Parathyroid adenoma (tissue), 2 donors: ENCODE data around the gene AJUBA.

Experiments used
- H2AFZ ChIP-seq: fragments of 300-600 bp; sonication (generic); one replicate; pipeline ENCODE4 v1.7.0; 2017; ENCODE audit warnings: antibody characterized with exemption, mild to moderate bottlenecking
- H3K27ac ChIP-seq: fragments of 300-600 bp; sonication (generic); one replicate; pipeline ENCODE4 v1.7.0; 2017
- H3K27me3 ChIP-seq: fragments of 300-600 bp; sonication (generic); one replicate; pipeline ENCODE4 v1.7.0; 2017; ENCODE audit warnings: low read length; ENCODE audit not compliant: control insufficient read depth, insufficient read depth
- H3K36me3 ChIP-seq: fragments of 300-600 bp; sonication (generic); one replicate; pipeline ENCODE4 v1.7.0; 2017; ENCODE audit warnings: low read length; ENCODE audit not compliant: control insufficient read depth, insufficient read depth
- H3K4me1 ChIP-seq: fragments of 300-600 bp; sonication (generic); one replicate; pipeline ENCODE4 v1.7.0; 2017; ENCODE audit warnings: control low read depth
- H3K4me2 ChIP-seq: fragments of 300-600 bp; sonication (generic); one replicate; pipeline ENCODE4 v1.7.0; 2017; ENCODE audit warnings: low read length
- H3K4me3 ChIP-seq: fragments of 300-600 bp; sonication (generic); one replicate; pipeline ENCODE4 v1.7.0; 2017; ENCODE audit warnings: low read depth, low read length
- H3K79me2 ChIP-seq: fragments of 300-600 bp; sonication (generic); one replicate; pipeline ENCODE4 v1.7.0; 2017; ENCODE audit warnings: control low read depth
- H3K9ac ChIP-seq: fragments of 300-600 bp; sonication (generic); one replicate; pipeline ENCODE4 v1.7.0; 2017; ENCODE audit warnings: mild to moderate bottlenecking
- H3K9me3 ChIP-seq: fragments of 300-600 bp; sonication (generic); one replicate; pipeline ENCODE4 v1.7.0; 2017; ENCODE audit warnings: low read length; ENCODE audit not compliant: control insufficient read depth
- TF ChIP-seq, protein P1 (sequence below): fragments of 300-600 bp; sonication (generic); IDR thresholded peaks from one replicate; pipeline ENCODE4 v1.7.0; 2017; ENCODE audit warnings: antibody characterized with exemption, mild to moderate bottlenecking
- donor health status: primary hyperparathyroidism.

Gene AJUBA

DNA sequence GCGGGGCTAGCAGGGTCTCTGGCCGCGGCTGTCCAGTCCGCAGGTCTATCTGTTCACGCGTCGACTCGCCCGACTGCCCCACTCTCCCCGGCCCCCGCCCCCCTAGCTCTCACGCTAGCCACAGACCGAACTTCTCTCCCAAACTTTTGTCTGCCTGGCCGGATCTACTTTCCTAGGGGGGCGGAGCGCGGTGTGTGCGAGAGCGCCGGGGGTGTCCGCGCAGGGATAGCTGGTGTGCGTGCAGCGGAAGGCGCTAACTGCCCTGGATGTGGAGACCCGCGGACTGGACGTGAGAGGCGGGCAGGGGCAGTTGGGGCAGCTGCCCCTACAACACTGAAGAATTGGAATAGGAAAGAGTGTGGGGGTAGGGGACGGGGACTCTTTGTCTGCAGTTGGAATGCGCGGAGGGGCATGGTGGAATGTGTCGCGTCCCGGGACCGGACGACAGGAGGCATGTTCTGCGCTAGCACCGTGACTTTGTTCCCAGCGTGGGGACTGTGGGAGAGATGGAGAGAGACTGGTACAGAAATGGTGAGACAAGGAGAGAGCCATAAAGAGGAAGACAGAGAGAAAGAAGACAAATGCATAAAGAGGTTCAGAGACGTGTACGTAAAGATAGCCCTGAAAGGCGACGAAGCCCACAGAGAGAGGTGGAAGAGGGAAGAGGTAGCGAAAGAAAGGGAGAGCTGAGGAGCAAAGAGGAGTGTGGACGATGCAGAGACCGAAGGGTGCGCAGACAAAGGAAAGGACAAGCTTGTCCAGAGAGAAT, at the start of gene AJUBA:
Gene AJUBA (minus strand): TSS at position 75 of the 769 bp plus-strand sequence. CDS start 285 bp downstream, outside the sequence.
- TF ChIP-seq, protein P1, sequence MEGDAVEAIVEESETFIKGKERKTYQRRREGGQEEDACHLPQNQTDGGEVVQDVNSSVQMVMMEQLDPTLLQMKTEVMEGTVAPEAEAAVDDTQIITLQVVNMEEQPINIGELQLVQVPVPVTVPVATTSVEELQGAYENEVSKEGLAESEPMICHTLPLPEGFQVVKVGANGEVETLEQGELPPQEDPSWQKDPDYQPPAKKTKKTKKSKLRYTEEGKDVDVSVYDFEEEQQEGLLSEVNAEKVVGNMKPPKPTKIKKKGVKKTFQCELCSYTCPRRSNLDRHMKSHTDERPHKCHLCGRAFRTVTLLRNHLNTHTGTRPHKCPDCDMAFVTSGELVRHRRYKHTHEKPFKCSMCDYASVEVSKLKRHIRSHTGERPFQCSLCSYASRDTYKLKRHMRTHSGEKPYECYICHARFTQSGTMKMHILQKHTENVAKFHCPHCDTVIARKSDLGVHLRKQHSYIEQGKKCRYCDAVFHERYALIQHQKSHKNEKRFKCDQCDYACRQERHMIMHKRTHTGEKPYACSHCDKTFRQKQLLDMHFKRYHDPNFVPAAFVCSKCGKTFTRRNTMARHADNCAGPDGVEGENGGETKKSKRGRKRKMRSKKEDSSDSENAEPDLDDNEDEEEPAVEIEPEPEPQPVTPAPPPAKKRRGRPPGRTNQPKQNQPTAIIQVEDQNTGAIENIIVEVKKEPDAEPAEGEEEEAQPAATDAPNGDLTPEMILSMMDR: no peak
- Histone ChIP-seq H3K9ac (no peak within 1 kb of the TSS), H2AFZ (peak within 1 kb of the TSS; percentile 79), H3K4me3 (peak within 1 kb of the TSS; percentile 71), H3K27me3 (no peaks in the 10 kb centered on the region), H3K9me3 (no peaks in the 10 kb centered on the region), H3K4me2 (peak within 1 kb of the TSS; percentile 91), H3K36me3 (no peaks in the 10 kb centered on the region), H3K79me2 (no peaks in the 10 kb centered on the region), H3K27ac (no peak within 1 kb of the TSS), H3K4me1 (peaks cover 7% of the 10 kb centered on the region)

DNA sequence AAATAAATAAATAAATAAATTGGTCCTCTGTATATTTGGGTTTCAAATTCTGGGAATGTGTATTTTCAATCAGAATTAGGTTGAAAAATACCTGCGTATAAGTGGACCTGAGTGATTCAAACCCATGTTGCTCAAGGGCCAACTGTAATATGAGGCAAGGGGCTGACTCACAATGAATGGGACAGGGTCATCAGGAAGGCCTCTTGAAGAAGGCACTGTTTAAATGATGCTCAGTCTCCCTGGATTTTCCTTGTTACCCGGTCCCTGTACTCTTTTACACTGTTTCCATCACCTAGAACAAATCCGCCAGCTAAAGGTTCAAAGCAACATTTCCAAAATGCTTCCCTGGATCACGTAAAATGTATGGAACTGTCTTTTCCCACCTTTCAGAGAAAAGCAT, 48.6 kb upstream of the AJUBA start:
- no peak overlapping the region for H3K27ac ChIP-seq
- TF ChIP-seq, protein P1: no peak
- no peaks in the 10 kb centered on the region for H3K27me3 ChIP-seq
- H2AFZ ChIP-seq: no peak overlapping the region
- H3K9ac ChIP-seq: no peak overlapping the region
- H3K9me3 ChIP-seq: no peaks in the 10 kb centered on the region
- H3K4me3 ChIP-seq: no peak overlapping the region
- H3K4me2 ChIP-seq: no peak overlapping the region
- H3K4me1 ChIP-seq: peaks cover 9% of the 10 kb centered on the region
- peaks cover 24% of the 10 kb centered on the region for H3K79me2 ChIP-seq
- no peaks in the 10 kb centered on the region for H3K36me3 ChIP-seq

DNA sequence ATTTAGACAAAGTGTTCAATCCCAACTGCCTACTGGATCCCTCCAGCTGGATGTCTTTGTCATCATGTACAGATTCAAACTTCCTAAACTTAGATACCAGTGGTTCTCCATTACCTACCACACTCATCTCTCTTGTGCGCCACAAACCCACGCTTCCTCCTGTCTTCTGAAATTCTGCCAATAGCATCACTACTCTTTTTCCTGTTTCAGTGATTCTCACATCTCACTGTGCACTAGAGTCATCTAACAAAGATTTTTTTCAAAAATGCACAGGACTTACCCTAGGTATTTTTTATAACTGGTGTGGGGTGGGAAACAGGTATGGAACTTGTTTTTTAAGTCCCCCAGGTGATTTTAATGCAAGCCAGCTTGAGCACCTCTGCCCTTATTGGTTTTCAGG, 46.4 kb upstream of the AJUBA start:
- H3K9me3 ChIP-seq: no peaks in the 10 kb centered on the region
- no peaks in the 10 kb centered on the region for H3K36me3 ChIP-seq
- peaks cover 7% of the 10 kb centered on the region for H3K4me1 ChIP-seq
- TF ChIP-seq, protein P1: no peak
- H3K4me3 ChIP-seq: no peak overlapping the region
- H3K27ac ChIP-seq: no peak overlapping the region
- H3K9ac ChIP-seq: no peak overlapping the region
- H2AFZ ChIP-seq: no peak overlapping the region
- H3K27me3 ChIP-seq: no peaks in the 10 kb centered on the region
- peaks cover 21% of the 10 kb centered on the region for H3K79me2 ChIP-seq
- H3K4me2 ChIP-seq: no peak overlapping the region

DNA sequence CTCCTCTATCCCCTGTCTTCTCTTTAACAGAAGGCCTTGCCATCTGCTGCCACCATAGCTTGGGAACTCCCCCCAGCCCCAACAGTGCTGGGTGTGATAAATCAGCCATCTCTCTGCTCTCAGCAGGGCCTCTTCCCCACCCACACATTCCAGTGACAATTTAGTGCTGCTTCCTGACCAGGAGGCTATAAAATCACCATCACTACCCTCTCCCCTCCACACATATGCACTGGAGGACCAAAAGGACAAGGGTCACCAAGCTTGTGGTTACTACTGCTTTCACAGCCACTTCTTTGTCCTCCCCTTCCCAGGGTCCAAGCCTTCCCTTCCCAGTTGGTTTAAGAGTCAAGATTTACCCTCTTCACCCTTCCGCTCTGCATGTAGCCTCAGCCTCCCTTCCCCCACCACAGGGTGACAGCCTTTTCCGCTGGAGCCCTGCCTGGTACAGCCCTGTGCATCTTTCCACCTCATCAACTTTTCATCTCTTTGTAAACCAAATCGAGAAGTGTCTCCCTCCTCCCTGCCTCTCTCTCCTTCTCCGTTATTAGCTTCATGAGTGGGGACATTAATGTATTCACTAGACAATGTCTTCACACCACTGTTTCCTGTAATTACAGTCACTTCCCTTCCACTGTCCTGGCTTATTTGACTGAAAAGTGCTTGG, 42.9 kb upstream of the AJUBA start:
- Histone ChIP-seq H3K36me3 (no peaks in the 10 kb centered on the region), H2AFZ (no peak overlapping the region), H3K9ac (no peak overlapping the region), H3K4me2 (no peak overlapping the region), H3K4me1 (peaks cover 4% of the 10 kb centered on the region), H3K27me3 (no peaks in the 10 kb centered on the region), H3K27ac (no peak overlapping the region), H3K9me3 (no peaks in the 10 kb centered on the region), H3K4me3 (no peak overlapping the region), H3K79me2 (peaks cover 6% of the 10 kb centered on the region)
- TF ChIP-seq, protein P1: no peak
